Esophagus squamous epithelium (tissue), 5 donors: Measurements from ENCODE around the gene FLT3. TPM values are rescaled to one million over a fixed set of nuclear protein-coding genes. Genes with fewer than 3 reads are reported as not detected.
A peak's percentile ranks its signal among the peaks of the same experiment; 100 is the strongest.

Experiments
- DNase-seq: peaks from one replicate; lab custom pipeline; 2025; lab: John Stamatoyannopoulos, UW
- H3K27ac ChIP-seq, 4 donors: fragments of 200-600 bp; sonication (generic); one replicate each; pipeline ENCODE4 v1.5.1; 2016 to 2019; ENCODE audit warnings: mild to moderate bottlenecking in 1 of 4
- H3K27me3 ChIP-seq, 4 donors: fragments of 200-600 bp; sonication (generic); 1 replicate in 3 of 4; 2 replicates in 1 of 4; pipeline versions ENCODE4 v1.5.1 to v1.6.0; 2017 to 2021; ENCODE audit warnings: antibody characterized with exemption in 1 of 4
- H3K36me3 ChIP-seq, 3 donors: fragments of 200-600 bp; sonication (generic); one replicate each; pipeline ENCODE4 v1.5.1; 2016 to 2019
- H3K4me1 ChIP-seq, 3 donors: fragments of 200-600 bp; sonication (generic); one replicate each; pipeline ENCODE4 v1.5.1; 2017 to 2019
- H3K4me3 ChIP-seq, 4 donors: fragments of 200-600 bp; sonication (generic); 1 replicate in 3 of 4; 2 replicates in 1 of 4; pipeline ENCODE4 v1.5.1; 2016 to 2019; ENCODE audit warnings: mild to moderate bottlenecking in 2 of 4, moderate library complexity in 1 of 4
- H3K9me3 ChIP-seq, 3 donors: fragments of 200-600 bp; sonication (generic); one replicate each; pipeline ENCODE4 v1.5.1; 2016 to 2019
- CTCF ChIP-seq, 6 experiments: fragments of 450-650 bp in 4 of 6; fragments of 200-600 bp in 2 of 6; sonication (generic) in 2 of 6; IDR thresholded peaks; one replicate each; pipeline ENCODE4 v1.5.1; 2016 to 2019; ENCODE audit warnings: antibody characterized with exemption in 6 of 6, mild to moderate bottlenecking in 4 of 6, moderate library complexity in 4 of 6
- POLR2A ChIP-seq, 4 donors: fragments of 450-650 bp; IDR thresholded peaks; one replicate each; pipeline ENCODE4 v1.6.1; 2017; ENCODE audit warnings: antibody characterized with exemption in 4 of 4, mild to moderate bottlenecking in 4 of 4, moderate library complexity in 3 of 4
- WGBS, 2 donors: methylation state at CpG; one replicate each; pipeline ENCODE4 v1.1.5; 2018; 5-methylcytosine and 5-hydroxymethylcytosine counted together
- intact Hi-C: fragments of 100-400 bp; cut with DNase I; formaldehyde crosslinking; loops from one replicate; pipeline ENCODE4 v1.15.0; 2022
- total RNA-seq, 4 donors: library from RNA; depleted of rRNA; stranded (reverse); fragments of >200 nt; gene quantifications; one replicate each; pipeline ENCODE4 v1.1.0, GENCODE V29; 2016
- donor health status: DM: yes; HTN: yes; CAD: no.

Gene FLT3
- total RNA-seq, 4 donors from 2014 or later: 0.09 to 1.5 (median 0.96) TPM

- no peaks in the 10 kb centered on the region for H3K36me3 ChIP-seq
- no peak overlapping the region for H3K4me3 ChIP-seq
- 55 to 64% methylated on average over 13 of the region's 13 CpGs for WGBS, 2 donors
- intact Hi-C loops: no loop called here
- DNase-seq: no peak
- H3K27me3 ChIP-seq: peaks cover 0 to 23% (median 0%) of the 10 kb centered on the region in 4 donors
- no peak overlapping the region for H3K27ac ChIP-seq
- TF ChIP-seq CTCF (IDR thresholded peaks at IDR 0.05) (peak in 2 of 6 experiments; percentile 14 to 51), POLR2A (IDR thresholded peaks at IDR 0.05) (no peak)
- no peaks in the 10 kb centered on the region for H3K9me3 ChIP-seq
- no peaks in the 10 kb centered on the region for H3K4me1 ChIP-seq
These were observed 41.3 kb downstream of the FLT3 start for GRCh38 chr13:28058866-28059613.

DNA sequence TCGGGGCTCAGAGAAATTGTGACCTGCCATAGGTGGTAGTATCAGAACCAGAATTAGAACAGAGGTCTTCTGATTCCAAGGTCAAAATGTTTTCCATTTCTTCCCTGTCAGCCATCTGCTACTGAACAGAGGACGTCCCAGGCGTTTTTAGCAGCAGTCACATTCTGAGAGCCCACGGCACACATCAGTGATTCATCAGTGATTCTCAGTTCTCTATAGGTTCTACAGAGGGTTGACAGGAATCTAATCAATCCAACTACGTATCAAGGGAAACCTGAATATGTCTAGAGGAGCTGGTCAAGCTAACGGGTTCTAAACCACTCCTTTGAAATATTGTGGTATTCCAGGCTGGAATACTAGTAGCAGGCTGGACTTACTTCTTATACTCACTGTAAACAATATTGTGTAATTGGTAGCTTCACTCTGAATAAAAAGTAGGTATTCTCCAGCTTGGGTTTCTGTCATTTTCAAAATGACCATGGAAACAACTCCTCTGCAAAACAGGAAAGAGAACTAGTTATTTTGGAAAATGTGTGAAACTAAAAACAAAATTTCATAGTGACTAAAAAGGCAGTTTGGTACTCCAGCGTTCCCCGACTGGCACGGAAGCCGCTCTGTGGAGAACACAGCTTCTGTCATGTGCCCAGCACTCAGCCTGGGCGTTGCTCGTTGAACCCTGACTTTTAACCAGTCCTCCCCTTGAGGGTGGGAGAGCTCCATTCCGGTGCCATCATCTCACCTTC, 43.2 kb downstream of the FLT3 start:
- WGBS, 2 donors: 65 to 73% methylated on average over 13 of the region's 13 CpGs
- no peak for DNase-seq
- Histone ChIP-seq H3K36me3 (no peaks in the 10 kb centered on the region), H3K27me3 (peaks cover 0 to 35% (median 0%) of the 10 kb centered on the region in 4 donors), H3K4me3 (no peak overlapping the region), H3K4me1 (no peaks in the 10 kb centered on the region), H3K27ac (no peak overlapping the region), H3K9me3 (no peaks in the 10 kb centered on the region)
- TF ChIP-seq CTCF (IDR thresholded peaks at IDR 0.05) (no peak), POLR2A (IDR thresholded peaks at IDR 0.05) (no peak)
- intact Hi-C loops: no loop called here

GRCh38 chr13:28056426-28056825, 44.0 kb downstream of the FLT3 start:
- no peaks in the 10 kb centered on the region for H3K4me1 ChIP-seq
- H3K4me3 ChIP-seq: no peak overlapping the region
- no peak overlapping the region for H3K27ac ChIP-seq
- WGBS, 2 donors: 64 to 78% methylated on average over 7 to 9 of the region's 9 CpGs
- DNase-seq: no peak
- intact Hi-C loops: no loop called here
- no peak for TF ChIP-seq POLR2A (IDR thresholded peaks at IDR 0.05)
- TF ChIP-seq CTCF (IDR thresholded peaks at IDR 0.05): no peak
- H3K36me3 ChIP-seq: no peaks in the 10 kb centered on the region
- H3K27me3 ChIP-seq: peaks cover 0 to 40% (median 0%) of the 10 kb centered on the region in 4 donors
- H3K9me3 ChIP-seq: no peaks in the 10 kb centered on the region

DNA sequence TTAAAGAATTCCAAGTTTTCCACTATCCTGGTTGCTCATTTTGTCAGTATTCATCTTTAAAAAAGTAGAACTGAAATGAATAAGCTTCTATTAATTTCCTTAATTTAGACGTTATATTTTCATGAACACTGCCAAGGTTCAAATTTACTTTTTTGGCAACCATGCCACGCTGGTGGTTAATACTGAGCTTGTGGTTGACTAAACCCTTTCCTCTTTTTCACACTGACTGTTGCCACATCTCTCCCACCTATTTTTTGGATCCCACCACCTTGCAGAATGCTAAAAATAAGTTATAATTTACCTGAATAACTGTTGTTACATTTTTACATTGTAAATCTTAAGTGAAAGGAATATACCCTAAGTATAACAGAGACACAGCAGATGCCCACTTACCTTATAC, 45.0 kb downstream of the FLT3 start:
- intact Hi-C loops: no loop called here
- DNase-seq: no peak
- H3K27me3 ChIP-seq: peaks cover 0 to 40% (median 0%) of the 10 kb centered on the region in 4 donors
- H3K27ac ChIP-seq: no peak overlapping the region
- H3K36me3 ChIP-seq: no peaks in the 10 kb centered on the region
- no peaks in the 10 kb centered on the region for H3K9me3 ChIP-seq
- no peak overlapping the region for H3K4me3 ChIP-seq
- 26 to 51% methylated on average over 2 of the region's 2 CpGs for WGBS, 2 donors
- no peak for TF ChIP-seq POLR2A (IDR thresholded peaks at IDR 0.05)
- no peak for TF ChIP-seq CTCF (IDR thresholded peaks at IDR 0.05)
- H3K4me1 ChIP-seq: no peaks in the 10 kb centered on the region

DNA sequence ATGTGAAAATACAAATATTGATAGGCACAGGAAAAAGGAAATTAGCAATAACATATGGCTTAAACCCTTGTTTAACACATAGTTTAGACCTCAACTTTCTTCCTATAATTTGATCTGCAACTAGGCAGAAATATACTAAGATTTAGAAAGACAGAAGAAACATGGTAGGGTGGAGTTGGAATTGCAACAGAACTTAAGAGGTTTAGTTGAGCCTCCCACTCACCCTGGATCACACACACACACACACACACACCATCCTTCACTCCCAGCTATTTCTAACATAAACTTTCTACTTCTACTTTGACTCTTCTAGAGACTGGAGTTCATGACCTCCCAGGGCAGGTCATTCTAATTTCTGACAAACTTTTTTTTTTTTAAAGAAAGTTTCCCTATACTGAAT, 47.4 kb downstream of the FLT3 start:
- Histone ChIP-seq H3K4me1 (no peaks in the 10 kb centered on the region), H3K9me3 (no peaks in the 10 kb centered on the region), H3K4me3 (no peak overlapping the region), H3K27me3 (peaks cover 0 to 54% (median 0%) of the 10 kb centered on the region in 4 donors), H3K27ac (no peak overlapping the region), H3K36me3 (no peaks in the 10 kb centered on the region)
- intact Hi-C loops: no loop called here
- TF ChIP-seq CTCF (IDR thresholded peaks at IDR 0.05) (no peak), POLR2A (IDR thresholded peaks at IDR 0.05) (no peak)
- DNase-seq: no peak
